ENCODE results near the gene RNF180.

DNA sequence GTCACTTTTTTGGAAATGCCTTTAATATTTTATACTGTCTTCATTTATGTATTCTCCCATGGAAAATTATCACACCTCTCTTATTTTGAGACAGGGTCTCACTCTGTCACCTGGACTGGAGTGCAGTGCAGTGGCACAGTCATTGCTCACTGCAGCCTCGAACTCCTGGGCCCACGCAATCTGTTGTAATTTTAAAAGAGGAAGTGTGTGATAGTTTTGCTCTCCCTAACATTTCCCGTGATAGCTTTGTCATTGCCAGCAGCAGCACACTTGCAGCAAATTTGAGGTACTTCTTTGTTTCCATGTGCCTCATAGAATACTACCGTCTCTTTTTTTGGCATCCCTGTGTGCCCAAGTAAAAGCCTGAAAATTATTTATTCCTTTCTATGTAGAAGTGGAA lies 103.5 kb downstream of the RNF180 start:
- TF ChIP-seq SIN3A (IDR thresholded peaks at IDR 0.05; ENCODE audit: borderline replicate concordance, insufficient read depth, low read length) (no peak), POLR2AphosphoS5 (IDR thresholded peaks at IDR 0.05; ENCODE audit: low read depth, low read length) (no peak), REST (IDR thresholded peaks at IDR 0.05; ENCODE audit: insufficient read depth in 1 of 2, low read depth in 2 of 2, low read length in 2 of 2) (no peak), TAF1 (IDR thresholded peaks at IDR 0.05; ENCODE audit: borderline replicate concordance, insufficient read depth, low read length) (no peak)
